H1 (cell line): ENCODE data around the gene ADAMTSL2.

ENCODE experiments used
- CTCF ChIP-seq, 3 experiments: IDR thresholded peaks; 1 replicate in 2 of 3; 2 replicates in 1 of 3; pipeline versions ENCODE4 v1.5.1 to v1.6.1; 2011; ENCODE audit warnings: low read length in 3 of 3, mild to moderate bottlenecking in 3 of 3, inconsistent platforms in 2 of 3, low read depth in 1 of 3, moderate library complexity in 1 of 3; ENCODE audit not compliant: insufficient read depth in 1 of 3; ENCODE audit errors: control extremely low read depth in 1 of 3
- JUND ChIP-seq: IDR thresholded peaks from 2 replicates; pipeline ENCODE4 v1.6.1; 2011; ENCODE audit warnings: mild to moderate bottlenecking, improper control_type of control experiment, low read length
- MAX ChIP-seq: IDR thresholded peaks from 2 replicates; pipeline ENCODE4 v1.6.1; 2012; ENCODE audit warnings: inconsistent platforms
- RFX5 ChIP-seq: IDR thresholded peaks from 2 replicates; pipeline ENCODE4 v1.6.1; 2011; ENCODE audit warnings: low read depth, low read length, improper control_type of control experiment, borderline replicate concordance
- SAP30 ChIP-seq: fragments of 300-600 bp; sonication (generic); IDR thresholded peaks from 2 replicates; pipeline ENCODE4 v1.7.1; 2012; ENCODE audit warnings: low read length, moderate library complexity, mild to moderate bottlenecking, inconsistent platforms; ENCODE audit not compliant: insufficient read depth, insufficient replicate concordance
- SRF ChIP-seq: IDR thresholded peaks from 2 replicates; pipeline ENCODE4 v1.6.1; 2011; ENCODE audit warnings: mild to moderate bottlenecking, low read depth, low read length, moderate library complexity

- TF ChIP-seq SRF (no peak), MAX (no peak), CTCF (IDR thresholded peaks at IDR 0.05; ENCODE audit: control extremely low read depth in 1 of 3, insufficient read depth in 1 of 3, low read depth in 1 of 3, low read length in 3 of 3) (no peak), JUND (no peak), SAP30 (no peak), RFX5 (no peak)
Measured at GRCh38 chr9:133514460-133515239, 19.9 kb upstream of the ADAMTSL2 start.
